A549 (cell line): Measurements from ENCODE around the gene PANX1.

ENCODE experiments used
- EHMT2 ChIP-seq: fragments of 200-600 bp; sonication (generic); IDR thresholded peaks from 2 replicates; pipeline ENCODE4 v1.6.1; 2016; ENCODE audit warnings: antibody characterized with exemption, low read depth, mild to moderate bottlenecking, moderate library complexity
- EP300 ChIP-seq, 2 experiments: fragments of >200 bp; sonication (Bioruptor Twin); formaldehyde crosslinking; IDR thresholded peaks; 2 replicates in 1 of 2; 3 replicates in 1 of 2; pipeline ENCODE4 v1.6.1; 2016 to 2017
- FOSB ChIP-seq: fragments of 250-450 bp; sonication (Bioruptor Pico); IDR thresholded peaks from 2 replicates; pipeline ENCODE4 v1.5.0; 2020; ENCODE audit warnings: mild to moderate bottlenecking, moderate library complexity
- HDAC2 ChIP-seq: fragments of 200-600 bp; sonication (generic); IDR thresholded peaks from 2 replicates; pipeline ENCODE4 v1.6.1; 2016
- MYC ChIP-seq: IDR thresholded peaks from 2 replicates; pipeline ENCODE4 v1.6.1; 2012; ENCODE audit warnings: mild to moderate bottlenecking, inconsistent platforms, low read length, improper control_type of control experiment, borderline replicate concordance
- POLR2A ChIP-seq: IDR thresholded peaks from 2 replicates; pipeline ENCODE4 v1.6.1; 2012; ENCODE audit warnings: mild to moderate bottlenecking, low read length
- RCOR1 ChIP-seq: fragments of 150-350 bp; IDR thresholded peaks from 2 replicates; pipeline ENCODE4 v1.6.1; 2014; ENCODE audit warnings: antibody characterized with exemption, low read length, low read depth
- SMC3 ChIP-seq: fragments of >200 bp; sonication (Bioruptor Twin); formaldehyde crosslinking; IDR thresholded peaks from 3 replicates; pipeline ENCODE4 v1.6.1; 2018; ENCODE audit warnings: inconsistent platforms
- SREBF2 ChIP-seq: fragments of 450-650 bp; IDR thresholded peaks from 2 replicates; pipeline ENCODE4 v1.6.1; 2014; ENCODE audit warnings: mild to moderate bottlenecking, moderate library complexity
- TF ChIP-seq, protein P1 (sequence below): fragments of >200 bp; sonication (Bioruptor Twin); formaldehyde crosslinking; IDR thresholded peaks from 3 replicates; pipeline ENCODE4 v1.5.1; 2016
- TF ChIP-seq, protein P2 (sequence below): fragments of 250-450 bp; sonication (Bioruptor Pico); IDR thresholded peaks from 2 replicates; pipeline ENCODE4 v1.5.0; 2020; ENCODE audit warnings: low read depth, mild to moderate bottlenecking, moderate library complexity

DNA sequence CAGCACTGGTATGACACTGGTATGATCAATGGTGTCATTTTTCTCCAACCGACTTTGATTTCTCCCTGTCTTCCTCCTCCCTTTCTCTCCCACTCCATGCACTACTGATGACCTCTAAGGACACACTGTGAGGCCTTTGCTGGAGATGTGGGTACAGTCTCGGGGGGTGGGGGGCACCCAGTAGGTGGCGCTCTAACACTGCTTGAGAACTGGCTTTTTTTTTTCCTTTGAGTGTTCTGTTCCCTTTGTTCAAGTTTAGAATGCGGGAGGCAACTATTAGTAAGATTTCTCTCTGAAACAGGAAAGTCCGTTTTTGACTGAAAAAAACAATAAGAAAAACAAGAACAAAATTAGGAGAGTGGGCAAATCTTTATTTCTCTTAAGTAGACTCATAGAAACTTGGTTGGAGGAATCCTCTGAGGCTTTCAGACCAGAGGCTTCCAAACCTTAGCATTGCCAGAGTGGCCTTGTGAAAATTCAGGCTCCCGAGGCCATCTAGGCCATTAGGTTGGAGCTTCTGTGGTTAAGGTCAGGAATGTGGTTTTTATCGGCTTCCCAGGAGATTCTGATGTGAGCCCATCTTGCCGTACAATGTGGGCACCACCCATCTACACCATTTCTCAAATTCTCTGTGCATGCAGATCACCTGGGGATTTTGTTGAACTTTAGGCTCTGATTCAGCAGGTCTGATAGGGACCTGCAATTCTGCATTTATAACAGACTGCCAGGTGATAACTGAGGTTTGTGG, 43.2 kb downstream of the PANX1 start:
- TF ChIP-seq SMC3 (peak; percentile 53; the same call in 2 of the 3 replicates), POLR2A (no peak), EP300 (IDR thresholded peaks at IDR 0.05) (no peak), SREBF2 (no peak), FOSB (no peak), HDAC2 (no peak), MYC (no peak), EHMT2 (no peak), RCOR1 (no peak)
- TF ChIP-seq, protein P1, sequence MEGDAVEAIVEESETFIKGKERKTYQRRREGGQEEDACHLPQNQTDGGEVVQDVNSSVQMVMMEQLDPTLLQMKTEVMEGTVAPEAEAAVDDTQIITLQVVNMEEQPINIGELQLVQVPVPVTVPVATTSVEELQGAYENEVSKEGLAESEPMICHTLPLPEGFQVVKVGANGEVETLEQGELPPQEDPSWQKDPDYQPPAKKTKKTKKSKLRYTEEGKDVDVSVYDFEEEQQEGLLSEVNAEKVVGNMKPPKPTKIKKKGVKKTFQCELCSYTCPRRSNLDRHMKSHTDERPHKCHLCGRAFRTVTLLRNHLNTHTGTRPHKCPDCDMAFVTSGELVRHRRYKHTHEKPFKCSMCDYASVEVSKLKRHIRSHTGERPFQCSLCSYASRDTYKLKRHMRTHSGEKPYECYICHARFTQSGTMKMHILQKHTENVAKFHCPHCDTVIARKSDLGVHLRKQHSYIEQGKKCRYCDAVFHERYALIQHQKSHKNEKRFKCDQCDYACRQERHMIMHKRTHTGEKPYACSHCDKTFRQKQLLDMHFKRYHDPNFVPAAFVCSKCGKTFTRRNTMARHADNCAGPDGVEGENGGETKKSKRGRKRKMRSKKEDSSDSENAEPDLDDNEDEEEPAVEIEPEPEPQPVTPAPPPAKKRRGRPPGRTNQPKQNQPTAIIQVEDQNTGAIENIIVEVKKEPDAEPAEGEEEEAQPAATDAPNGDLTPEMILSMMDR = peak; percentile 64
- TF ChIP-seq, protein P2, sequence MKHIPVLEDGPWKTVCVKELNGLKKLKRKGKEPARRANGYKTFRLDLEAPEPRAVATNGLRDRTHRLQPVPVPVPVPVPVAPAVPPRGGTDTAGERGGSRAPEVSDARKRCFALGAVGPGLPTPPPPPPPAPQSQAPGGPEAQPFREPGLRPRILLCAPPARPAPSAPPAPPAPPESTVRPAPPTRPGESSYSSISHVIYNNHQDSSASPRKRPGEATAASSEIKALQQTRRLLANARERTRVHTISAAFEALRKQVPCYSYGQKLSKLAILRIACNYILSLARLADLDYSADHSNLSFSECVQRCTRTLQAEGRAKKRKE (CRISPR knock-in tag) = no peak
